GM12892 (cell line): ENCODE results near the gene SYT3.

Experiments
- DNase-seq: peaks from one replicate; pipeline ENCODE4 v3.0.0; 2011; ENCODE audit not compliant: insufficient read length
- FAIRE-seq: peaks from 2 replicates; lab custom pipeline; 2011; peaks lifted over from hg19 to GRCh38; lab: Jason Lieb, UNC
- POLR2A ChIP-seq: IDR thresholded peaks from 2 replicates; pipeline ENCODE4 v1.6.1; 2011; ENCODE audit warnings: low read depth, low read length, control low read depth
- POLR2AphosphoS5 ChIP-seq: IDR thresholded peaks from 2 replicates; pipeline ENCODE4 v1.6.1; 2011; ENCODE audit warnings: low read depth, low read length, control low read depth
- TAF1 ChIP-seq: IDR thresholded peaks from 2 replicates; pipeline ENCODE4 v1.6.1; 2011; ENCODE audit warnings: low read depth, mild to moderate bottlenecking, control low read depth, low read length, borderline replicate concordance

Gene SYT3

DNA sequence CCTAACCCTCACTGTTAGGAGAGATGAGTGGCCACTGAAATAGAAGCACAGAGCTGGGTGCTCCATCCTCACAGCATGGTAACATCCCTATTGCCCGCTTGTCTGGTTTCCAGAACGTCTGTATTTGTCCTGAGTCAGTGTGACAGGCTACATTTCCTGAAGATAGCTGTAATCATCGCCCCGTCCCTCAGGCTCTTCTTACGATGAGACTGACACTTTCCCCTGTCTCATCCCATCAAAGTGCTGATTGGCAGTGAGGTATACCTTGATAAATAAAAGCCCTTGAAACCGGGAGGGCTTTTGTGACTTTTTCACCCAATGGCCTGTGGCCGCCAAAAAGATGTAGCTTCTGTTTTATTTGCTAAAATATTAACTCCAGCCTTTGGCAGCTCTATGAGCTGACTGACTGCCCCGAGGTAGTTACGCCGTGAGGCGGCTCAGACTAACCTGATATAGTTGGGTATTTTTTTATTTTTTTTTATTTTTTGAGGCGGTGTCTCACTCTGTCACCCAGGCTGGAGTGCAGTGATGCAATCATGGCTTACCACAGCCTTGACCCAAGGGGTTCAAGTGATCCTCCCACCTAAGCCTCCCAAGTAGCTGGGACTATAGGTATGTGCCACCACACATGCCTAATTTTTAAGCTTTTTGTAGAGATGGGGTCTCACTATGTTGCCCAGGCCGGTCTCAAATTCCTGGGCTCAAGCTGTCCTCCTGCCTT, 65.8 kb downstream of the SYT3 start:
- DNase-seq, result no peak

More for the DNA sequence above, 65.8 kb downstream of the SYT3 start:
- TF ChIP-seq POLR2A (no peak), TAF1 (no peak), POLR2AphosphoS5 (no peak)
- FAIRE-seq, result no peak
